ENCODE measurements around the gene RASSF4. TPM values are rescaled to one million over a fixed set of nuclear protein-coding genes. Genes with fewer than 3 reads are reported as not detected.
"Not testable (repeated sequence)": the region's sequence is repeated elsewhere in the genome, so short reads cannot be mapped to it uniquely, and the experiment has no call there.

The RASSF4 gene
- total RNA-seq, 1 donor from 2014 or later = 16.9 TPM

GRCh38 chr10:45003432-45004000, 43.9 kb downstream of the RASSF4 start:
- DNase-seq (ENCODE audit: low spot score) = no peak

GRCh38 chr10:45004661-45005060, 45.1 kb downstream of the RASSF4 start:
- DNase-seq (ENCODE audit: low spot score) = no peak

DNA sequence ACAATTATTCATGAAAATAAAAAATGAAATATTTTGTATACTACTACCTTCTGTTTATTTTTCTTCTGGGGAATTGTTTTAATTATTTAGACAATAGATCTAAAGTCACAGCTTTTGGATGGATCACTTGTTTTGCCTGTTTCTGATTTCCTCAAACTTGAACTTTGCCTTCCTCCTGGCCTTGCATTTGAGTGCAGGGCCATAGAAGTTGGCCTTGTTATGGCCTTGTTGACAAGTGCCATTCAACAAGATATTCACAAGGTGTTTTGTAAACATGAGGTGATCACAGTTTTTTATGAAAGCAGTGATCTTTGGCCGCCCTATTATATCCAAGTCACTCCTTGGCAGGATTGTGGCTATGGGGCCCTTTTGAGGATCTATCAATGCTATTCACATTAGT, 45.7 kb downstream of the RASSF4 start:
- no peak for DNase-seq (ENCODE audit: low spot score)

- DNase-seq (ENCODE audit: low spot score) = no peak
Measured at GRCh38 chr10:45006276-45007030, 46.9 kb downstream of the RASSF4 start.

GRCh38 chr10:45008524-45009161, 49.0 kb downstream of the RASSF4 start:
- peak; percentile 89 for DNase-seq (ENCODE audit: low spot score)

DNA sequence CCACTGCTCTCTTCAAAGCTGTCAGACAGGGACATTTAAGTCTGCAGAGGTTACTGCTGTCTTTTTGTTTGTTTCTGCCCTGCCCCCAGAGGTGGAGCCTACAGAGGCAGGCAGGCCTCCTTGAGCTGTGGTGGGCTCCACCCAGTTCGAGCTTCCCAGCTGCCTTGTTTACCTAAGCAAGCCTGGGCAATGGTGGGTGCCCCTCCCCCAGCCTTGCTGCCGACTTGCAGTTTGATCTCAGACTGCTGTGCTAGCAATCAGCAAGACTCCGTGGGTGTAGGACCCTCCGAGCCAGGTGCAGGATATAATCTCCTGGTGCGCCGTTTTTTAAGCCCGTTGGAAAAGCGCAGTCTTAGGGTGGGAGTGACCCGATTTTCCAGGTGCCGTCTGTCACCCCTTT, 55.0 kb downstream of the RASSF4 start:
- not testable (repeated sequence) for DNase-seq (ENCODE audit: low spot score)

DNA sequence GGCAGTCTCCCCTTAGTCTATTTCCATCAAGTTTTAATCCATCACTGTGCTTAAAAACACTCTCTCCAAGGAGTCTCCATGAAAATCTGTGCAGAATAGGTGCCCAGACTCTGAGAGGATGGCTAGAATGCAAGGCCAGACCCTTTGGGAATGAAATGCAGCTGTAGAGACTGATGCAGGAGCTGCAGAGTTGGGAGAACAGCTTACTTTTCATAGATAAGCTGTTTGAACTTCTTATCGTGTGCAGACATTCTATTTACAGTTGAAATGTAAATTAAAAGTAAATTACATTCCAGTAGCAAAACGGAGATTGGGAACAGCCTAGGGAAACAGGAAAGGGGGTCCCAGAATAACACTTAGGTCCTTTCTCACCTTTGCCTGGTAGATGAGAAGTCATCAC, 56.0 kb downstream of the RASSF4 start:
- no peak for DNase-seq (ENCODE audit: low spot score)

DNA sequence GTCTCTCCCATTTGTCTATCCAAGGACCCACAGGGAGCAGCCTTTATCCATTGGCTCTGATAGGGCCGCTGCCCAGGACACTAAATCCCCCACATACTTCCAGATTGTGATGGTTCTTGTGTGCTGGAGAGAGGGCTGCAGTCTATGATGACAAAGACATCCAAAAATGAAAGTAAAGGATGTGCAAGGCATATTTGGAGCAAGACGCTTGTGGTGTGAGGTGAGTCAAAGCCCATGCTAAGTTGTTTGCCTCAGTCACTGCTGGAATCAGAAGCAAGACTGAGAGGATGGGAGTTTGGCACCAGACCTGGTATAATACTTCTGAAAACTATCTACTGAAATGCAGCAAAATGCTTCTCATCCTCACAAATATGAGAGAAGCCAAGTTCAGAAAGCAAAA, 63.8 kb downstream of the RASSF4 start:
- DNase-seq (ENCODE audit: low spot score) = no peak

DNA sequence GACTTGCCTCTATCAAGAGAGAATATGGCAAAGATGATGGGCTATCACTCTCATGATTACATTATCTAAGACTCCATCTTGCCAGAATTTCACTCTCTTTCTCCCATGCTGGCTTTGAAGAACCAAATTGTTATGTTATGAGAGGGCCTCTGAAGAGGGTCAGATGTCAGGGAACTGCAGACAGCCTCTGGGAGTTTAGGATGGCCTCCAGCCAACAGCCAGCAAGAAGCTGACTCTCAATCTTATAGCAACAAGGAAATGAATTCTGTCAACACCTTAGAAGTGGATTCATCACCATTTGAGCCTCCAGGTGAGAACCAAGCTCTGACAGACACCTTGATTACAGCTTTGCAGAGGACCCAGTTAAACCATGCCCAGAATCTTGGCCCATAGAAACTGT, 74.7 kb downstream of the RASSF4 start:
- DNase-seq (ENCODE audit: low spot score) = no peak

DNA sequence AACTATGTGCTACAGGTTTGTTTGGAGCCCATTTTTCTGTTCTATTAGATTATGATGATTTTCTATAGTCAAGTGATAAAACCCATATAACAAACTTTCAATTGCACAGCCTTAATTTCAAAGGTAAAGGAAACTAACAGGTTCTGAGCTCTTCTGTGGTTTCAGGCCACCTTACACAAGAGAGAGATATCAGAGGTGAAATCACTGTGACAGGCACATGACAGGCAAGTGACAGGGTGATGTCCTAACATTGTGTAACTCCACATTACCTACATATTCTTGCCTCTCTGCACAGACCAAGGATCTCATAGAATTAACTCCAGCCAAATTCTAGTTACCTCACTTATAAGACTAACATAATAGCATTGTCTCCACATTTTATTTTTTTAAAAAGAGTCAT, 76.1 kb downstream of the RASSF4 start:
- DNase-seq (ENCODE audit: low spot score) = no peak

- DNase-seq (ENCODE audit: low spot score) = no peak
Measured at GRCh38 chr10:45040921-45041542, 81.4 kb downstream of the RASSF4 start.

- DNase-seq (ENCODE audit: low spot score) = no peak
Measured at GRCh38 chr10:45044290-45044689, 84.7 kb downstream of the RASSF4 start.

Other genes with a start within 250 kb of the RASSF4 start
- gene TMEM72, start 48.5 kb upstream of the RASSF4 start, total RNA-seq (ENCODE audit: insufficient read depth, low replicate concordance) = 2.2 TPM
- 11.6 TPM for gene DEPP1, start 19.0 kb downstream of the RASSF4 start, total RNA-seq (ENCODE audit: insufficient read depth, low replicate concordance)
- 25.5 TPM for gene ZNF22, start 41.1 kb downstream of the RASSF4 start, total RNA-seq (ENCODE audit: insufficient read depth, low replicate concordance)